Endothelial cell of umbilical vein (primary cell): ENCODE results near the gene STAB1. TPM values are rescaled to one million over a fixed set of nuclear protein-coding genes. Genes with fewer than 3 reads are reported as not detected.

Source experiments
- BruUV-seq: library from RNA; stranded (reverse); fragments of 400-500 nt; replicated peaks from 2 replicates; lab custom pipeline; 2021; lab: Mats Ljungman, UMichigan
- CTCF ChIA-PET: fragments of 300-600, 350-600 bp; sonication (Branson Sonifier 250); formaldehyde crosslinking; loops from one replicate; lab custom pipeline; 2021; ENCODE audit warnings: antibody characterized with exemption, inconsistent platforms; lab: Charles Lee
- POLR2A ChIA-PET: fragments of 300-600, 350-600 bp; sonication (Branson Sonifier 250); formaldehyde crosslinking; loops from one replicate; lab custom pipeline; 2021; ENCODE audit warnings: antibody characterized with exemption, inconsistent platforms; lab: Charles Lee
- DNase-seq: peaks from one replicate; pipeline ENCODE4 v3.0.0-alpha.2; 2011; ENCODE audit warnings: low read depth, low spot score
- FAIRE-seq: peaks from 2 replicates; lab custom pipeline; 2011; peaks lifted over from hg19 to GRCh38; lab: Jason Lieb, UNC
- H2AFZ ChIP-seq: 2 replicates; pipeline ENCODE4 v1.6.0; 2012; ENCODE audit warnings: low read depth, low read length, control low read depth, inconsistent platforms
- H3K27ac ChIP-seq: 2 replicates; pipeline ENCODE4 v1.5.1; 2011; ENCODE audit warnings: low read depth, mild to moderate bottlenecking, control low read depth, low read length, moderate library complexity; ENCODE audit not compliant: insufficient read depth
- H3K27me3 ChIP-seq, 2 experiments: 2 replicates each; pipeline versions ENCODE4 v1.6.0 to v1.6.1; 2011; ENCODE audit warnings: low read length in 2 of 2, mixed read lengths in 1 of 2; ENCODE audit not compliant: control insufficient read depth in 2 of 2, insufficient read depth in 2 of 2
- H3K36me3 ChIP-seq, 2 experiments: 2 replicates in 1 of 2; 3 replicates in 1 of 2; pipeline ENCODE4 v1.5.1; 2011; ENCODE audit warnings: low read length in 2 of 2, mild to moderate bottlenecking in 1 of 2, moderate library complexity in 1 of 2; ENCODE audit not compliant: control insufficient read depth in 2 of 2, insufficient read depth in 2 of 2; ENCODE audit errors: extremely low read depth in 1 of 2
- H3K4me1 ChIP-seq: 3 replicates; pipeline ENCODE4 v1.5.1; 2011; ENCODE audit warnings: mild to moderate bottlenecking, low read length; ENCODE audit not compliant: control insufficient read depth, insufficient read depth; ENCODE audit errors: extremely low read depth
- H3K4me2 ChIP-seq: 2 replicates; pipeline ENCODE4 v1.6.1; 2011; ENCODE audit warnings: low read length, control low read depth, mixed read lengths; ENCODE audit not compliant: insufficient read depth
- H3K4me3 ChIP-seq, 3 experiments: fragments of 200-600 bp in 1 of 3; sonication (generic), shearing (Covaris generic) in 1 of 3; replicated peaks in 1 of 3; 2 replicates each; pipeline ENCODE4 v1.5.1; 2011 to 2016; ENCODE audit warnings: control low read depth in 3 of 3, low read length in 3 of 3, mild to moderate bottlenecking in 2 of 3, inconsistent platforms in 1 of 3, low read depth in 1 of 3, moderate library complexity in 1 of 3; ENCODE audit not compliant: insufficient read depth in 1 of 3
- H3K79me2 ChIP-seq: 2 replicates; pipeline ENCODE4 v1.6.0; 2012; ENCODE audit warnings: low read length, inconsistent platforms; ENCODE audit not compliant: control insufficient read depth, insufficient read depth
- H3K9ac ChIP-seq: replicated peaks from 2 replicates; pipeline ENCODE3; 2011; ENCODE audit warnings: low read length, control low read depth; ENCODE audit not compliant: insufficient read depth; ENCODE audit errors: extremely low read depth
- H3K9me1 ChIP-seq: replicated peaks from 3 replicates; pipeline ENCODE4 v1.6.0; 2011; ENCODE audit warnings: mild to moderate bottlenecking, low read length; ENCODE audit not compliant: control insufficient read depth, insufficient read depth; ENCODE audit errors: extremely low read depth
- H3K9me3 ChIP-seq: replicated peaks from 2 replicates; pipeline ENCODE4 v1.5.1; 2012; ENCODE audit warnings: low read length, inconsistent platforms; ENCODE audit not compliant: control insufficient read depth, insufficient read depth
- H4K20me1 ChIP-seq: replicated peaks from 2 replicates; pipeline ENCODE3; 2011; ENCODE audit warnings: mild to moderate bottlenecking, low read length; ENCODE audit not compliant: control insufficient read depth, insufficient read depth; ENCODE audit errors: extremely low read depth
- EZH2 ChIP-seq: IDR thresholded peaks from 2 replicates; pipeline ENCODE4 v1.6.1; 2012; ENCODE audit warnings: borderline replicate concordance, low read depth, mild to moderate bottlenecking, moderate library complexity, low read length, inconsistent platforms; ENCODE audit not compliant: severe bottlenecking
- FOS ChIP-seq: IDR thresholded peaks from 2 replicates; pipeline ENCODE4 v1.6.1; 2011; ENCODE audit warnings: mild to moderate bottlenecking, low read length, moderate library complexity, borderline replicate concordance; ENCODE audit not compliant: insufficient read depth
- GATA2 ChIP-seq: IDR thresholded peaks from 2 replicates; pipeline ENCODE4 v1.7.0; 2011; ENCODE audit warnings: low read depth, mild to moderate bottlenecking, moderate library complexity, mixed read lengths, low read length; ENCODE audit not compliant: insufficient read length, insufficient read depth
- JUN ChIP-seq: IDR thresholded peaks from 2 replicates; pipeline ENCODE4 v1.6.1; 2011; ENCODE audit warnings: borderline replicate concordance, low read depth; ENCODE audit not compliant: insufficient read length, insufficient read depth
- POLR2A ChIP-seq: IDR thresholded peaks from 2 replicates; pipeline ENCODE4 v1.6.1; 2012; ENCODE audit warnings: low read depth, mild to moderate bottlenecking, control low read depth, low read length
- POLR2AphosphoS5 ChIP-seq: IDR thresholded peaks from 2 replicates; pipeline ENCODE4 v1.6.1; 2012; ENCODE audit warnings: low read depth, mild to moderate bottlenecking, control low read depth, low read length, moderate library complexity; ENCODE audit not compliant: insufficient read depth
- dilution Hi-C: fragments of 300-500 bp; cut with MboI; formaldehyde crosslinking; loops from one replicate; pipeline ENCODE4 v1.15.0; 2019; ENCODE audit warnings: low sequenced_read_pairs; ENCODE audit not compliant: extremely low pct_ligation_motif_present
- intact Hi-C: fragments of 100-400 bp; cut with micrococcal nuclease; formaldehyde crosslinking; loops from one replicate; pipeline ENCODE4 v1.10.0; 2022
- polyA plus RNA-seq, 4 experiments: library from polyadenylated mRNA; depleted of rRNA in 3 of 4; stranded (reverse) in 3 of 4; unstranded in 1 of 4; fragments of >200 nt; gene quantifications; 2 replicates each; pipeline versions ENCODE4 v1.2.1 to v1.2.3, GENCODE V29; 2011 to 2012; ENCODE audit warnings: missing spikeins in 1 of 4
- total RNA-seq: library from RNA; stranded (reverse); gene quantifications from 2 replicates; pipeline ENCODE4 v1.2.3, GENCODE V29; 2021
- TF ChIP-seq, protein P1 (sequence below): IDR thresholded peaks from 2 replicates; pipeline ENCODE4 v1.6.1; 2011; ENCODE audit not compliant: insufficient read depth, insufficient read length
- TF ChIP-seq, protein P2 (sequence below), 2 donors: IDR thresholded peaks; 1 replicate in 1 of 2; 2 replicates in 1 of 2; pipeline ENCODE4 v1.5.1; 2011; ENCODE audit warnings: low read length in 2 of 2, mild to moderate bottlenecking in 2 of 2, moderate library complexity in 2 of 2, control low read depth in 1 of 2, inconsistent platforms in 1 of 2, low read depth in 1 of 2; ENCODE audit not compliant: insufficient read depth in 1 of 2; ENCODE audit errors: extremely low read depth in 1 of 2

Gene STAB1
- total and polyA plus RNA-seq, 2 donors (not counting 3 experiments of a cell fraction or from before 2014, with no cell fraction given): 369 TPM

DNA sequence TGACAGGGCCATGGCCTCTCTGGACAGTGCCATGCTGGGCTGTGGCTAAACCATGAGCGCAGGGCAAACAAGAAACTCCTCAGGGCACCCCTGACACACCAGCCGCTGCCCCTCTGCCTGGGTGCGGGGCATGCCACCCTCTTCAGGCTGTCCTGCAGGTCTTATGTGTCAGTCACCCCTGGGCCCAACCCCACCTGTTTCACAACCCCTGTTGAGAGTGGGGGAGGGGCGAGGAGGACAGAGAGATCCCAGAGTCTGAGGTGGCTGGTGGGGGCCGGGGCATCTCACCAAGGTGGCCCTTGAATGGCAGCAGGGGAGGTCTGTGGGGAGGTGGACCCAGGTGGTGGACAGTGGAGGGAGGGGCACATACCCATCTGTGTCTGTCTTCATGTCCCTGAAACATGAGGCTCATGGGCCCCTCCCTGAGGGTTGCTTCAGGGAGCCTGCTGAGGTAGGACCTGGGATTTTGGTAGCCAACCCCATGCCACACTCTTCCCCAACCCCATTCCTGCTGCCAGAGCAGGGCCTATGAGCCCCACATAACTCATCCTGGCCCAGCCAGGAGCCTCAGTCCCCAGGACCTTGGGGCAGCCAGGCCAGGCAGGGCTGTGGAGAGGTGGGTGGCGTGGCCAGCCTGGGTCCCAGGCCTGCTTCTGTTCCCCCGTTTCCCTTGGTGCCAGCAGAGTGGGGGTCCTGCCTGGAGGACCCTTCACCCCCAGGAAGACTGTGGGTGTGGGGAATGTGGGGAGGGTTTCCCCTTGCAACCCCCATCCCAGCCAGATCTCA, 1.7 kb upstream of the STAB1 start:
- ChIA-PET POLR2A (no interaction called here), CTCF (interaction anchor here (4.9 kb wide), 1 partner anchor 22 kb away, joined by 29 read pairs; no protein-coding TSS in a partner anchor)
- DNase-seq (no peak), FAIRE-seq (no peak)
- no peak overlapping the region for H3K4me2 ChIP-seq
- no peak overlapping the region for H3K27ac ChIP-seq
- H3K9me1 ChIP-seq: no peaks in the 10 kb centered on the region
- H3K9ac ChIP-seq: no peak overlapping the region
- H3K9me3 ChIP-seq: no peaks in the 10 kb centered on the region
- no peaks in the 10 kb centered on the region for H3K27me3 ChIP-seq
- peaks cover 82% of the 10 kb centered on the region for H3K4me1 ChIP-seq
- TF ChIP-seq FOS: no peak
- TF ChIP-seq POLR2AphosphoS5: no peak
- no peak for TF ChIP-seq JUN
- no peak for TF ChIP-seq EZH2
- TF ChIP-seq, protein P1, sequence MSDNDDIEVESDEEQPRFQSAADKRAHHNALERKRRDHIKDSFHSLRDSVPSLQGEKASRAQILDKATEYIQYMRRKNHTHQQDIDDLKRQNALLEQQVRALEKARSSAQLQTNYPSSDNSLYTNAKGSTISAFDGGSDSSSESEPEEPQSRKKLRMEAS: no peak
- no peak for TF ChIP-seq GATA2
- TF ChIP-seq, protein P2, sequence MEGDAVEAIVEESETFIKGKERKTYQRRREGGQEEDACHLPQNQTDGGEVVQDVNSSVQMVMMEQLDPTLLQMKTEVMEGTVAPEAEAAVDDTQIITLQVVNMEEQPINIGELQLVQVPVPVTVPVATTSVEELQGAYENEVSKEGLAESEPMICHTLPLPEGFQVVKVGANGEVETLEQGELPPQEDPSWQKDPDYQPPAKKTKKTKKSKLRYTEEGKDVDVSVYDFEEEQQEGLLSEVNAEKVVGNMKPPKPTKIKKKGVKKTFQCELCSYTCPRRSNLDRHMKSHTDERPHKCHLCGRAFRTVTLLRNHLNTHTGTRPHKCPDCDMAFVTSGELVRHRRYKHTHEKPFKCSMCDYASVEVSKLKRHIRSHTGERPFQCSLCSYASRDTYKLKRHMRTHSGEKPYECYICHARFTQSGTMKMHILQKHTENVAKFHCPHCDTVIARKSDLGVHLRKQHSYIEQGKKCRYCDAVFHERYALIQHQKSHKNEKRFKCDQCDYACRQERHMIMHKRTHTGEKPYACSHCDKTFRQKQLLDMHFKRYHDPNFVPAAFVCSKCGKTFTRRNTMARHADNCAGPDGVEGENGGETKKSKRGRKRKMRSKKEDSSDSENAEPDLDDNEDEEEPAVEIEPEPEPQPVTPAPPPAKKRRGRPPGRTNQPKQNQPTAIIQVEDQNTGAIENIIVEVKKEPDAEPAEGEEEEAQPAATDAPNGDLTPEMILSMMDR (IDR thresholded peaks at IDR 0.05; ENCODE audit: extremely low read depth in 1 of 2, insufficient read depth in 1 of 2, low read depth in 1 of 2, low read length in 2 of 2): no peak
- TF ChIP-seq POLR2A: no peak
- H3K36me3 ChIP-seq: peaks cover 6 to 36% of the 10 kb centered on the region in 2 experiments
- H3K4me3 ChIP-seq: no peak overlapping the region
- H2AFZ ChIP-seq: no peak overlapping the region
- no TSS peak for BruUV-seq
- H3K79me2 ChIP-seq: peaks cover 33% of the 10 kb centered on the region
- no peaks in the 10 kb centered on the region for H4K20me1 ChIP-seq
- dilution Hi-C loops: no loop called here
- intact Hi-C loops: no loop called here
